Suprapubic skin (tissue), 4 donors: ENCODE data around the gene OR2C1.

Source experiments
- POLR2A ChIP-seq, 2 donors: fragments of 450-650 bp; IDR thresholded peaks; one replicate each; pipeline ENCODE4 v1.6.1; 2017; ENCODE audit warnings: antibody characterized with exemption in 2 of 2, mild to moderate bottlenecking in 2 of 2, moderate library complexity in 2 of 2
- POLR2AphosphoS5 ChIP-seq, 3 donors: sonication (generic); formaldehyde crosslinking; IDR thresholded peaks; one replicate each; pipeline ENCODE4 v1.6.1; 2017; ENCODE audit warnings: antibody characterized with exemption in 3 of 3
- TF ChIP-seq, protein P1 (sequence below), 2 donors: fragments of 200-600 bp in 1 of 2; fragments of 450-650 bp in 1 of 2; sonication (generic) in 1 of 2; IDR thresholded peaks; one replicate each; pipeline ENCODE4 v1.5.1; 2016 to 2019; ENCODE audit warnings: antibody characterized with exemption in 2 of 2, mild to moderate bottlenecking in 1 of 2, moderate library complexity in 1 of 2

GRCh38 chr16:3377917-3378316 lies 22.2 kb downstream of the OR2C1 start:
- TF ChIP-seq, protein P1, sequence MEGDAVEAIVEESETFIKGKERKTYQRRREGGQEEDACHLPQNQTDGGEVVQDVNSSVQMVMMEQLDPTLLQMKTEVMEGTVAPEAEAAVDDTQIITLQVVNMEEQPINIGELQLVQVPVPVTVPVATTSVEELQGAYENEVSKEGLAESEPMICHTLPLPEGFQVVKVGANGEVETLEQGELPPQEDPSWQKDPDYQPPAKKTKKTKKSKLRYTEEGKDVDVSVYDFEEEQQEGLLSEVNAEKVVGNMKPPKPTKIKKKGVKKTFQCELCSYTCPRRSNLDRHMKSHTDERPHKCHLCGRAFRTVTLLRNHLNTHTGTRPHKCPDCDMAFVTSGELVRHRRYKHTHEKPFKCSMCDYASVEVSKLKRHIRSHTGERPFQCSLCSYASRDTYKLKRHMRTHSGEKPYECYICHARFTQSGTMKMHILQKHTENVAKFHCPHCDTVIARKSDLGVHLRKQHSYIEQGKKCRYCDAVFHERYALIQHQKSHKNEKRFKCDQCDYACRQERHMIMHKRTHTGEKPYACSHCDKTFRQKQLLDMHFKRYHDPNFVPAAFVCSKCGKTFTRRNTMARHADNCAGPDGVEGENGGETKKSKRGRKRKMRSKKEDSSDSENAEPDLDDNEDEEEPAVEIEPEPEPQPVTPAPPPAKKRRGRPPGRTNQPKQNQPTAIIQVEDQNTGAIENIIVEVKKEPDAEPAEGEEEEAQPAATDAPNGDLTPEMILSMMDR (IDR thresholded peaks at IDR 0.05) = no peak
- no peak for TF ChIP-seq POLR2AphosphoS5 (IDR thresholded peaks at IDR 0.05)
- no peak for TF ChIP-seq POLR2A (IDR thresholded peaks at IDR 0.05)
